GM23338 (cell line): Measurements from ENCODE around the gene BRD7.

ENCODE experiments used
- CREB1 ChIP-seq: fragments of 250-450 bp; sonication (Bioruptor Pico); IDR thresholded peaks from 2 replicates; pipeline ENCODE4 v1.5.0; 2020; ENCODE audit warnings: low read depth, mild to moderate bottlenecking, moderate library complexity
- CTCF ChIP-seq, 2 experiments: fragments of 200-600 bp in 1 of 2; sonication (generic) in 1 of 2; conservative IDR thresholded peaks; 2 replicates each; pipeline versions ENCODE4 v1.5.1 to v1.6.1; 2016 to 2017; ENCODE audit warnings: antibody characterized with exemption in 2 of 2, low read depth in 2 of 2, mild to moderate bottlenecking in 2 of 2, moderate library complexity in 1 of 2
- ETS1 ChIP-seq: IDR thresholded peaks from 2 replicates; pipeline ENCODE4 v1.6.1; 2016; ENCODE audit warnings: antibody characterized with exemption
- EZH2 ChIP-seq: fragments of 200-600 bp; sonication (generic); IDR thresholded peaks from one replicate; pipeline ENCODE4 v1.8.0; 2017; ENCODE audit warnings: antibody characterized with exemption, mild to moderate bottlenecking, low read depth; ENCODE audit not compliant: unreplicated experiment
- POLR2AphosphoS5 ChIP-seq: IDR thresholded peaks from 2 replicates; pipeline ENCODE4 v1.6.1; 2016; ENCODE audit warnings: antibody characterized with exemption, low read depth
- REST ChIP-seq: IDR thresholded peaks from one replicate; pipeline ENCODE4 v1.6.1; 2018; ENCODE audit warnings: antibody characterized with exemption; ENCODE audit not compliant: unreplicated experiment
- ZNF114 ChIP-seq: fragments of 250-450 bp; sonication (Bioruptor Pico); IDR thresholded peaks from 2 replicates; pipeline ENCODE4 v1.5.0; 2020; ENCODE audit warnings: mild to moderate bottlenecking, moderate library complexity
- ZNF331 ChIP-seq: fragments of 250-450 bp; sonication (Bioruptor Pico); IDR thresholded peaks from 2 replicates; pipeline ENCODE4 v1.5.0; 2020; ENCODE audit warnings: low read depth, mild to moderate bottlenecking, moderate library complexity
- ZNF462 ChIP-seq: fragments of 250-450 bp; sonication (Bioruptor Pico); IDR thresholded peaks from 2 replicates; pipeline ENCODE4 v1.5.0; 2020; ENCODE audit warnings: mild to moderate bottlenecking, moderate library complexity

- TF ChIP-seq CTCF (conservative IDR thresholded peaks at IDR 0.05; ENCODE audit: low read depth in 2 of 2) (no peak), POLR2AphosphoS5 (no peak), ZNF331 (CRISPR knock-in tag) (no peak), EZH2 (no peak), REST (no peak), ZNF114 (CRISPR knock-in tag) (no peak), ETS1 (no peak), CREB1 (CRISPR knock-in tag) (no peak), ZNF462 (CRISPR knock-in tag) (no peak)
These were observed 65.7 kb downstream of the BRD7 start for GRCh38 chr16:50303041-50303604.
